Endothelial cell of umbilical vein (primary cell): ENCODE results near the gene IFNA7. TPM values are rescaled to one million over a fixed set of nuclear protein-coding genes. Genes with fewer than 3 reads are reported as not detected.
"Not testable (repeated sequence)": the region's sequence is repeated elsewhere in the genome, so short reads cannot be mapped to it uniquely, and the experiment has no call there.

Experiments
- BruUV-seq: library from RNA; stranded (reverse); fragments of 400-500 nt; replicated peaks from 2 replicates; lab custom pipeline; 2021; lab: Mats Ljungman, UMichigan
- CTCF ChIA-PET: fragments of 300-600, 350-600 bp; sonication (Branson Sonifier 250); formaldehyde crosslinking; loops from one replicate; lab custom pipeline; 2021; ENCODE audit warnings: antibody characterized with exemption, inconsistent platforms; lab: Charles Lee
- POLR2A ChIA-PET: fragments of 300-600, 350-600 bp; sonication (Branson Sonifier 250); formaldehyde crosslinking; loops from one replicate; lab custom pipeline; 2021; ENCODE audit warnings: antibody characterized with exemption, inconsistent platforms; lab: Charles Lee
- DNase-seq: peaks from one replicate; pipeline ENCODE4 v3.0.0-alpha.2; 2011; ENCODE audit warnings: low read depth, low spot score
- FAIRE-seq: peaks from 2 replicates; lab custom pipeline; 2011; peaks lifted over from hg19 to GRCh38; lab: Jason Lieb, UNC
- H2AFZ ChIP-seq: 2 replicates; pipeline ENCODE4 v1.6.0; 2012; ENCODE audit warnings: low read depth, low read length, control low read depth, inconsistent platforms
- H3K27ac ChIP-seq: 2 replicates; pipeline ENCODE4 v1.5.1; 2011; ENCODE audit warnings: low read depth, mild to moderate bottlenecking, control low read depth, low read length, moderate library complexity; ENCODE audit not compliant: insufficient read depth
- H3K27me3 ChIP-seq, 2 experiments: 2 replicates each; pipeline versions ENCODE4 v1.6.0 to v1.6.1; 2011; ENCODE audit warnings: low read length in 2 of 2, mixed read lengths in 1 of 2; ENCODE audit not compliant: control insufficient read depth in 2 of 2, insufficient read depth in 2 of 2
- H3K36me3 ChIP-seq, 2 experiments: 2 replicates in 1 of 2; 3 replicates in 1 of 2; pipeline ENCODE4 v1.5.1; 2011; ENCODE audit warnings: low read length in 2 of 2, mild to moderate bottlenecking in 1 of 2, moderate library complexity in 1 of 2; ENCODE audit not compliant: control insufficient read depth in 2 of 2, insufficient read depth in 2 of 2; ENCODE audit errors: extremely low read depth in 1 of 2
- H3K4me1 ChIP-seq: 3 replicates; pipeline ENCODE4 v1.5.1; 2011; ENCODE audit warnings: mild to moderate bottlenecking, low read length; ENCODE audit not compliant: control insufficient read depth, insufficient read depth; ENCODE audit errors: extremely low read depth
- H3K4me2 ChIP-seq: 2 replicates; pipeline ENCODE4 v1.6.1; 2011; ENCODE audit warnings: low read length, control low read depth, mixed read lengths; ENCODE audit not compliant: insufficient read depth
- H3K4me3 ChIP-seq, 3 experiments: fragments of 200-600 bp in 1 of 3; sonication (generic), shearing (Covaris generic) in 1 of 3; replicated peaks in 1 of 3; 2 replicates each; pipeline ENCODE4 v1.5.1; 2011 to 2016; ENCODE audit warnings: control low read depth in 3 of 3, low read length in 3 of 3, mild to moderate bottlenecking in 2 of 3, inconsistent platforms in 1 of 3, low read depth in 1 of 3, moderate library complexity in 1 of 3; ENCODE audit not compliant: insufficient read depth in 1 of 3
- H3K79me2 ChIP-seq: 2 replicates; pipeline ENCODE4 v1.6.0; 2012; ENCODE audit warnings: low read length, inconsistent platforms; ENCODE audit not compliant: control insufficient read depth, insufficient read depth
- H3K9ac ChIP-seq: replicated peaks from 2 replicates; pipeline ENCODE3; 2011; ENCODE audit warnings: low read length, control low read depth; ENCODE audit not compliant: insufficient read depth; ENCODE audit errors: extremely low read depth
- H3K9me1 ChIP-seq: replicated peaks from 3 replicates; pipeline ENCODE4 v1.6.0; 2011; ENCODE audit warnings: mild to moderate bottlenecking, low read length; ENCODE audit not compliant: control insufficient read depth, insufficient read depth; ENCODE audit errors: extremely low read depth
- H3K9me3 ChIP-seq: replicated peaks from 2 replicates; pipeline ENCODE4 v1.5.1; 2012; ENCODE audit warnings: low read length, inconsistent platforms; ENCODE audit not compliant: control insufficient read depth, insufficient read depth
- H4K20me1 ChIP-seq: replicated peaks from 2 replicates; pipeline ENCODE3; 2011; ENCODE audit warnings: mild to moderate bottlenecking, low read length; ENCODE audit not compliant: control insufficient read depth, insufficient read depth; ENCODE audit errors: extremely low read depth
- CTCF ChIP-seq, 2 donors: IDR thresholded peaks; 1 replicate in 1 of 2; 2 replicates in 1 of 2; pipeline ENCODE4 v1.5.1; 2011; ENCODE audit warnings: low read length in 2 of 2, mild to moderate bottlenecking in 2 of 2, moderate library complexity in 2 of 2, control low read depth in 1 of 2, inconsistent platforms in 1 of 2, low read depth in 1 of 2; ENCODE audit not compliant: insufficient read depth in 1 of 2; ENCODE audit errors: extremely low read depth in 1 of 2
- FOS ChIP-seq: IDR thresholded peaks from 2 replicates; pipeline ENCODE4 v1.6.1; 2011; ENCODE audit warnings: mild to moderate bottlenecking, low read length, moderate library complexity, borderline replicate concordance; ENCODE audit not compliant: insufficient read depth
- JUN ChIP-seq: IDR thresholded peaks from 2 replicates; pipeline ENCODE4 v1.6.1; 2011; ENCODE audit warnings: borderline replicate concordance, low read depth; ENCODE audit not compliant: insufficient read length, insufficient read depth
- MAX ChIP-seq: IDR thresholded peaks from 2 replicates; pipeline ENCODE4 v1.6.1; 2011; ENCODE audit not compliant: insufficient read depth, insufficient read length
- MYC ChIP-seq: IDR thresholded peaks from one replicate; pipeline ENCODE4 v1.6.1; 2011; ENCODE audit warnings: mild to moderate bottlenecking, low read depth, low read length
- POLR2AphosphoS5 ChIP-seq: IDR thresholded peaks from 2 replicates; pipeline ENCODE4 v1.6.1; 2012; ENCODE audit warnings: low read depth, mild to moderate bottlenecking, control low read depth, low read length, moderate library complexity; ENCODE audit not compliant: insufficient read depth
- dilution Hi-C: fragments of 300-500 bp; cut with MboI; formaldehyde crosslinking; loops from one replicate; pipeline ENCODE4 v1.15.0; 2019; ENCODE audit warnings: low sequenced_read_pairs; ENCODE audit not compliant: extremely low pct_ligation_motif_present
- intact Hi-C: fragments of 100-400 bp; cut with micrococcal nuclease; formaldehyde crosslinking; loops from one replicate; pipeline ENCODE4 v1.10.0; 2022
- polyA plus RNA-seq, 4 experiments: library from polyadenylated mRNA; depleted of rRNA in 3 of 4; stranded (reverse) in 3 of 4; unstranded in 1 of 4; fragments of >200 nt; gene quantifications; 2 replicates each; pipeline versions ENCODE4 v1.2.1 to v1.2.3, GENCODE V29; 2011 to 2012; ENCODE audit warnings: missing spikeins in 1 of 4
- total RNA-seq: library from RNA; stranded (reverse); gene quantifications from 2 replicates; pipeline ENCODE4 v1.2.3, GENCODE V29; 2021

The IFNA7 gene
- total and polyA plus RNA-seq, 2 donors (not counting 3 experiments of a cell fraction or from before 2014, with no cell fraction given): not detected

- H3K27me3 ChIP-seq: peaks cover 0 to 3% of the 10 kb centered on the region in 2 experiments
- H3K4me2 ChIP-seq: no peak within 1 kb of the TSS
- H3K9me3 ChIP-seq: no peaks in the 10 kb centered on the region
- H3K9ac ChIP-seq: no peak within 1 kb of the TSS
- no peaks in the 10 kb centered on the region for H3K4me1 ChIP-seq
- CTCF ChIA-PET: no interaction called here
- DNase-seq (no peak), FAIRE-seq (no peak)
- POLR2A ChIA-PET: no interaction called here
- H3K79me2 ChIP-seq: no peaks in the 10 kb centered on the region
- no peaks in the 10 kb centered on the region for H3K36me3 ChIP-seq
- no peak within 1 kb of the TSS for H3K4me3 ChIP-seq
- dilution Hi-C loops: no loop called here
- no peak within 1 kb of the TSS for H3K27ac ChIP-seq
- no peaks in the 10 kb centered on the region for H4K20me1 ChIP-seq
- no peaks in the 10 kb centered on the region for H3K9me1 ChIP-seq
- TF ChIP-seq POLR2AphosphoS5 (no peak), JUN (no peak), MAX (no peak), MYC (no peak), CTCF (IDR thresholded peaks at IDR 0.05; ENCODE audit: extremely low read depth in 1 of 2, insufficient read depth in 1 of 2, low read depth in 1 of 2, low read length in 2 of 2) (no peak), FOS (no peak)
- H2AFZ ChIP-seq: no peak within 1 kb of the TSS
- intact Hi-C loops: no loop called here
- no TSS peak for BruUV-seq
These were observed 26.1 kb upstream of the IFNA7 start, which contains the start of gene IFNA17 for GRCh38 chr9:21228122-21228521. Gene IFNA17 (minus strand): TSS chr9:21228222. CDS start chr9:21228173, 49 bp downstream.

DNA sequence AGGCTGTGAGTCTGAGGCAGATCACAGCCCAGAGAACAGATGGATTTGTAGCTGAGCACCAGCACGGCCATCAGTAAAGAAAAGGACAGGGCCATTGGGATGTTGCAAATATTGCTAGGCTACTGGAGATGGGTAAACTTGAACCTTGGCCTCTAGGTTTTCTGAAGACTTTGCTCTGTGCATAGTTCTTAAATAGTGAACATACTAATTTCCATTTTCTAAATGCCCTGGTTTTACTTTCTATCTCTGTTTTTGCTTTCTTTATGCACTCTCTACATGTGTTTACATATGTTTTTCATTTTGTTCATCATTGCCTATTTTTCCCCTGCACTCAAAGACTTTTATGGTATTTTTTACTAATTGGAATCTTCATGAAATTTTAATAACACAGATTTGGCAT is 15.2 kb upstream of the IFNA7 start, which contains the start of gene IFNA16:
TSS of gene IFNA16 (minus strand) at position 101 of the 400 bp plus-strand sequence. CDS start at position 95, 6 bp downstream.
- H2AFZ ChIP-seq, H3K4me3 ChIP-seq, H3K9me3 ChIP-seq, H4K20me1 ChIP-seq, H3K27ac ChIP-seq, BruUV-seq, POLR2A ChIA-PET, DNase-seq, H3K4me1 ChIP-seq, H3K9ac ChIP-seq, FAIRE-seq, H3K9me1 ChIP-seq, dilution Hi-C loops, H3K79me2 ChIP-seq, H3K36me3 ChIP-seq, H3K4me2 ChIP-seq, intact Hi-C loops, CTCF ChIA-PET: not testable (repeated sequence)
- peaks cover 0 to 21% of the 10 kb centered on the region in 2 experiments for H3K27me3 ChIP-seq
